Measurements from ENCODE around the gene GPR132.

Gene GPR132

GRCh38 chr14:105072381-105072861, 7.2 kb upstream of the GPR132 start:
- DNase-seq (ENCODE audit: low spot score), result no peak
- TF ChIP-seq, protein P1, sequence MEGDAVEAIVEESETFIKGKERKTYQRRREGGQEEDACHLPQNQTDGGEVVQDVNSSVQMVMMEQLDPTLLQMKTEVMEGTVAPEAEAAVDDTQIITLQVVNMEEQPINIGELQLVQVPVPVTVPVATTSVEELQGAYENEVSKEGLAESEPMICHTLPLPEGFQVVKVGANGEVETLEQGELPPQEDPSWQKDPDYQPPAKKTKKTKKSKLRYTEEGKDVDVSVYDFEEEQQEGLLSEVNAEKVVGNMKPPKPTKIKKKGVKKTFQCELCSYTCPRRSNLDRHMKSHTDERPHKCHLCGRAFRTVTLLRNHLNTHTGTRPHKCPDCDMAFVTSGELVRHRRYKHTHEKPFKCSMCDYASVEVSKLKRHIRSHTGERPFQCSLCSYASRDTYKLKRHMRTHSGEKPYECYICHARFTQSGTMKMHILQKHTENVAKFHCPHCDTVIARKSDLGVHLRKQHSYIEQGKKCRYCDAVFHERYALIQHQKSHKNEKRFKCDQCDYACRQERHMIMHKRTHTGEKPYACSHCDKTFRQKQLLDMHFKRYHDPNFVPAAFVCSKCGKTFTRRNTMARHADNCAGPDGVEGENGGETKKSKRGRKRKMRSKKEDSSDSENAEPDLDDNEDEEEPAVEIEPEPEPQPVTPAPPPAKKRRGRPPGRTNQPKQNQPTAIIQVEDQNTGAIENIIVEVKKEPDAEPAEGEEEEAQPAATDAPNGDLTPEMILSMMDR (IDR thresholded peaks at IDR 0.05; ENCODE audit: borderline replicate concordance, control extremely low read depth, extremely low read depth, insufficient read depth, missing control alignments), result no peak
- in situ Hi-C loops (cut with MboI; ENCODE audit: low sequenced_read_pairs, unreplicated experiment), result no loop called here

- no peak for DNase-seq (ENCODE audit: low spot score)
- TF ChIP-seq, protein P1 (IDR thresholded peaks at IDR 0.05; ENCODE audit: borderline replicate concordance, control extremely low read depth, extremely low read depth, insufficient read depth, missing control alignments), result no peak
- in situ Hi-C loops (cut with MboI; ENCODE audit: low sequenced_read_pairs, unreplicated experiment), result no loop called here
Measured at GRCh38 chr14:105071942-105072341, 6.7 kb upstream of the GPR132 start.

GRCh38 chr14:105071326-105071725, 6.1 kb upstream of the GPR132 start:
- in situ Hi-C loops (cut with MboI; ENCODE audit: low sequenced_read_pairs, unreplicated experiment), result no loop called here
- DNase-seq (ENCODE audit: low spot score), result no peak
- TF ChIP-seq, protein P1 (IDR thresholded peaks at IDR 0.05; ENCODE audit: borderline replicate concordance, control extremely low read depth, extremely low read depth, insufficient read depth, missing control alignments), result no peak

- in situ Hi-C loops (cut with MboI; ENCODE audit: low sequenced_read_pairs, unreplicated experiment), result no loop called here
- TF ChIP-seq, protein P1 (IDR thresholded peaks at IDR 0.05; ENCODE audit: borderline replicate concordance, control extremely low read depth, extremely low read depth, insufficient read depth, missing control alignments), result no peak
- DNase-seq (ENCODE audit: low spot score), result peak; percentile 58
Measured at GRCh38 chr14:105070760-105071137, 5.5 kb upstream of the GPR132 start.

- in situ Hi-C loops (cut with MboI; ENCODE audit: low sequenced_read_pairs, unreplicated experiment), result no loop called here
- TF ChIP-seq, protein P1 (IDR thresholded peaks at IDR 0.05; ENCODE audit: borderline replicate concordance, control extremely low read depth, extremely low read depth, insufficient read depth, missing control alignments), result no peak
- DNase-seq (ENCODE audit: low spot score), result peak; percentile 86
Measured at GRCh38 chr14:105069871-105070759, 4.9 kb upstream of the GPR132 start.

- no peak for DNase-seq (ENCODE audit: low spot score)
- in situ Hi-C loops (cut with MboI; ENCODE audit: low sequenced_read_pairs, unreplicated experiment), result no loop called here
- TF ChIP-seq, protein P1 (IDR thresholded peaks at IDR 0.05; ENCODE audit: borderline replicate concordance, control extremely low read depth, extremely low read depth, insufficient read depth, missing control alignments), result no peak
Measured at GRCh38 chr14:105069522-105069870, 4.3 kb upstream of the GPR132 start.

Measured in GM13976 (cell line).